BE2C (cell line): ENCODE measurements around the gene PATJ.

ENCODE experiments used
- DNase-seq: peaks from one replicate; pipeline ENCODE4 v3.0.0-alpha.2; 2020
- H3K27me3 ChIP-seq: fragments of 250-450 bp; sonication (Bioruptor Pico); 2 replicates; pipeline ENCODE4 v1.5.1; 2020; ENCODE audit warnings: mild to moderate bottlenecking
- H3K36me3 ChIP-seq: fragments of 250-450 bp; sonication (Bioruptor Pico); 2 replicates; pipeline ENCODE4 v1.5.1; 2020; ENCODE audit warnings: mild to moderate bottlenecking
- H3K4me1 ChIP-seq: fragments of 250-450 bp; sonication (Bioruptor Pico); 2 replicates; pipeline ENCODE4 v1.5.1; 2020
- H3K4me3 ChIP-seq: 2 replicates; pipeline ENCODE4 v1.5.1; 2011; ENCODE audit warnings: low read depth, low read length
- H3K9me3 ChIP-seq: fragments of 250-450 bp; sonication (Bioruptor Pico); 2 replicates; pipeline ENCODE4 v1.5.1; 2020
- TF ChIP-seq, protein P1 (sequence below): IDR thresholded peaks from 2 replicates; pipeline ENCODE4 v1.5.1; 2012; ENCODE audit warnings: mild to moderate bottlenecking, low read depth, low read length

Gene PATJ

DNA sequence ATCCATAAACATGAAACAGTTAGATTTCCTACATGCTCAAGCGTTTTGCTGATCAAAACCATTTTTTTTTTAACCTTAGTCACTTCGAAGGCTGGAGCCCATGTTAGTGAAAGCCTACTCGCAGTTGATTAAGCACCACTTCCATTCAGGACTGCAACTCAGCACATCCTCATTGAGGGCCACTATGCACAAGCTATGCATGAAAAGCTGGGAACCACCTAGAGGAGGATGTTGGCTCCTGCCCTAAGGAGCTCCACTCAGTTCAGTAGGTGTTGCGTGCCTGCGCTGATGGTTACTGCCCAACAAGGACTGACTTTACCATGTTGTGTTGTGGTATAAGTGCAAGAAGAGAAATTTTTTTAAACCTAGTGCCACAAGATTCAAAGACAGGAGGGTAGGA is 271.0 kb downstream of the PATJ start:
- TF ChIP-seq, protein P1, sequence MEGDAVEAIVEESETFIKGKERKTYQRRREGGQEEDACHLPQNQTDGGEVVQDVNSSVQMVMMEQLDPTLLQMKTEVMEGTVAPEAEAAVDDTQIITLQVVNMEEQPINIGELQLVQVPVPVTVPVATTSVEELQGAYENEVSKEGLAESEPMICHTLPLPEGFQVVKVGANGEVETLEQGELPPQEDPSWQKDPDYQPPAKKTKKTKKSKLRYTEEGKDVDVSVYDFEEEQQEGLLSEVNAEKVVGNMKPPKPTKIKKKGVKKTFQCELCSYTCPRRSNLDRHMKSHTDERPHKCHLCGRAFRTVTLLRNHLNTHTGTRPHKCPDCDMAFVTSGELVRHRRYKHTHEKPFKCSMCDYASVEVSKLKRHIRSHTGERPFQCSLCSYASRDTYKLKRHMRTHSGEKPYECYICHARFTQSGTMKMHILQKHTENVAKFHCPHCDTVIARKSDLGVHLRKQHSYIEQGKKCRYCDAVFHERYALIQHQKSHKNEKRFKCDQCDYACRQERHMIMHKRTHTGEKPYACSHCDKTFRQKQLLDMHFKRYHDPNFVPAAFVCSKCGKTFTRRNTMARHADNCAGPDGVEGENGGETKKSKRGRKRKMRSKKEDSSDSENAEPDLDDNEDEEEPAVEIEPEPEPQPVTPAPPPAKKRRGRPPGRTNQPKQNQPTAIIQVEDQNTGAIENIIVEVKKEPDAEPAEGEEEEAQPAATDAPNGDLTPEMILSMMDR: no peak
- Histone ChIP-seq H3K27me3 (no peaks in the 10 kb centered on the region), H3K9me3 (no peaks in the 10 kb centered on the region), H3K4me3 (no peak overlapping the region), H3K4me1 (no peaks in the 10 kb centered on the region), H3K36me3 (no peaks in the 10 kb centered on the region)
- no peak for DNase-seq

DNA sequence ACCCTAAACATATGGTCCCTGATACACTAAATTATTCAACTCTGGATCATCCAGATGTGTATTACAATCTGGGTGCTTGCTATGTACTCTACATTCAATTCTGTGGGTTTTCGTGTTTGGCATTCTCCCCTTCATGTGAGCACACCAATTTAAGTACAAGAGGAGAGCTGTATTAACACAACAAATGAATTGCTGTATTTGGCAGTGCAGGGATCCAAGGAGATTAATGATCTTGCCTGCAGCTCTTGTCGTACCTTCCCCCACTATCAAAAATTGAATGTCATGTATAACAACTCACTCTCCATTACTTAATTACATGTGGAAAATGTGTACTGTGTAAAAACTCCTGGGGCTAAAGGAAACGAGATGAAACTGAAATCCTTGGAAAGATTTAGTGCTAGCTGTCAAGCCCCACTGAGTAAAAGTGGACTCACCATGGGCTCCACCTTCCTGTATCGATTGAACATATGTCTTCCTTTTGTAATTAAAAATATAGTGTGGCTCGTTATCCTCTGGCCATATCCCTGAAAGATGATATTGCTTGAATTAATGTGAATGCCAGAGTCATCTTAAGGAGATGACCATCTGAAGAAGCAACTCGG is 280.2 kb downstream of the PATJ start:
- H3K36me3 ChIP-seq: no peaks in the 10 kb centered on the region
- TF ChIP-seq, protein P1: no peak
- no peak for DNase-seq
- H3K27me3 ChIP-seq: no peaks in the 10 kb centered on the region
- no peaks in the 10 kb centered on the region for H3K4me1 ChIP-seq
- no peaks in the 10 kb centered on the region for H3K9me3 ChIP-seq
- no peak overlapping the region for H3K4me3 ChIP-seq

DNA sequence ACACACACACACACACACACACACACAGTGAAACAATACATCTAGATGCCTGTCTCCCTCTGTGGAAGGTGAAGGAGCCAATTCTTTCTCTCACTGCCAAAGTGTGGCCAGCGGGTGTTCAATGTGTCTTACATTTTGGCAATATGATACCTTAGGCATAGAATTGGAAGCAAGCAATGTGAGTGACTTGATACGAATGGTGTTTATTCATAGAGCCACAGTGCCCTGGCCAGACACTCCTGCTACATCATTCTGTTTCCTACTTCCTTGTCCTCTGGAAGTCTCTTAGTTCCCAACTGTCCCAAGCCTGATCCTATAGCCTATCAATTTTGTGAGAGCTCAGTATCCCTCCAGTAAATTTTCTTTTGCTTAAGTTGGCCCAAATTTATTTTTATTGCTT is 282.4 kb downstream of the PATJ start:
- H3K36me3 ChIP-seq: no peaks in the 10 kb centered on the region
- no peak for DNase-seq
- H3K27me3 ChIP-seq: no peaks in the 10 kb centered on the region
- no peaks in the 10 kb centered on the region for H3K4me1 ChIP-seq
- no peaks in the 10 kb centered on the region for H3K9me3 ChIP-seq
- TF ChIP-seq, protein P1: no peak
- H3K4me3 ChIP-seq: no peak overlapping the region

DNA sequence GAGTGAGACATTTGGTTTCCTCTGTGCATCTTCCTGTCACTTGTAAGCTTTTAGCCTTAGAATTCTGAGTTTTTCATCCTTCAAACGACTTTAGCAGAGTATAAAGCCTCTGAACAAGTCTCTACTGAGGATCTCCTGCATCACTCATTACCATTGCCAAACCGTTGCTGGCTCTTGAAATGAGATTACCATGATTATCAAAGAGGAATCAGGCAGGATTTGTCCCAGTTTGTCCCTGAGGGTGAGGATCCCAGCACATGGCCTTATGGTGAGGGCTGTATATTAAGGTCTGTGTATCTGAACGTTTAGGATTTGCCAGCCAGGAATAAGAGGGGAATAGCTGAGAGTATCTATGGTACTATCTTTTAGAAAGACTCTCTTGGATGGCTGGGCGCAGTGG is 282.9 kb downstream of the PATJ start:
- Histone ChIP-seq H3K4me3 (no peak overlapping the region), H3K36me3 (no peaks in the 10 kb centered on the region), H3K4me1 (no peaks in the 10 kb centered on the region), H3K9me3 (no peaks in the 10 kb centered on the region), H3K27me3 (no peaks in the 10 kb centered on the region)
- no peak for DNase-seq
- TF ChIP-seq, protein P1: no peak

DNA sequence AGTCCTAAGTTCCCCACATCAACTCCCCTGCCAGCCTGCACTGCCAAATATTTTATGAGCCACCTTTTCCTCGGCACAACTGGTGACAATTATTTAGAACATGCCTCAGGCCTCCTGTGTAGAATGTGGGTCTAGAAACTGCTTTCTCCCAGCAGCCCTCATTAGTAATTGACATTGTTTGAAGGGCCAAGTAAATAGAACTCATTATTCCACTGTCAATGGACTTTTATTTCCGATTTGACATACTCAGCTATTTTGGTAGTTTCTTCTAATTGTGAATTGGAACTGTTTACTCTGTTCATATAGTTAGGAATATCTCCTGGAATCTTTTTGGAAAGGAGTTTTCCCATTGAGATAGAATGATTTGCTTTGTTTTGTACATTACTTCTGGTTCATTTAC is 283.6 kb downstream of the PATJ start:
- H3K4me3 ChIP-seq: no peak overlapping the region
- no peaks in the 10 kb centered on the region for H3K27me3 ChIP-seq
- H3K9me3 ChIP-seq: no peaks in the 10 kb centered on the region
- H3K4me1 ChIP-seq: no peaks in the 10 kb centered on the region
- TF ChIP-seq, protein P1: no peak
- no peaks in the 10 kb centered on the region for H3K36me3 ChIP-seq
- no peak for DNase-seq

DNA sequence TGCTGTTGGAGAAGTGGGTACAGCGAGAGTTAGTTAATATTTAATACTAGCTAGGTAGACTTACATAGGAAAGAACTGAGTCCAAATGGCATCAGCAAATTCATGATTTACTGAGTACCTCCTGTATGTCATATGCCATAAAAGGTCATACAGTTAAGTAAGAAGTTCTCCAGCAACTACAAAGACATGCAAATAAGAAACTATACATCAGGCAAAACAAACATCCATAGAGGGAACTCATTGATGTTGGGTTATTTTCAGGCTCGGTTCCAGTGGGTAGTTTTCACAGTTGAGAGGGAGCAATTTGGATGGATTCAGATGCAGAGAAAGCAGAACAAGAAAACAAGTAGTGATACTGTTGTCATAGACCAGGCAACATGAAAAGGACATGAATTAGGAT is 287.4 kb downstream of the PATJ start:
- no peaks in the 10 kb centered on the region for H3K4me1 ChIP-seq
- H3K9me3 ChIP-seq: no peaks in the 10 kb centered on the region
- no peak for DNase-seq
- H3K36me3 ChIP-seq: no peaks in the 10 kb centered on the region
- H3K27me3 ChIP-seq: no peaks in the 10 kb centered on the region
- TF ChIP-seq, protein P1: no peak
- H3K4me3 ChIP-seq: no peak overlapping the region
